Stimulated activated CD4-positive, alpha-beta T cell treated with anti-CD3 and anti-CD28 coated beads, Interleukin-12 subunit alpha, Interleukin-12 subunit beta, amount 100 ng/mL, for 4 hours (primary cell): ENCODE results near the gene ILF2.
"Not testable (repeated sequence)": the region's sequence is repeated elsewhere in the genome, so short reads cannot be mapped to it uniquely, and the experiment has no call there.

Experiments
- DNase-seq: peaks from one replicate; pipeline ENCODE4 v3.0.0-alpha.2; 2020

The ILF2 gene

GRCh38 chr1:153679337-153680119, 8.7 kb upstream of the ILF2 start:
- peak; percentile 23 for DNase-seq

DNA sequence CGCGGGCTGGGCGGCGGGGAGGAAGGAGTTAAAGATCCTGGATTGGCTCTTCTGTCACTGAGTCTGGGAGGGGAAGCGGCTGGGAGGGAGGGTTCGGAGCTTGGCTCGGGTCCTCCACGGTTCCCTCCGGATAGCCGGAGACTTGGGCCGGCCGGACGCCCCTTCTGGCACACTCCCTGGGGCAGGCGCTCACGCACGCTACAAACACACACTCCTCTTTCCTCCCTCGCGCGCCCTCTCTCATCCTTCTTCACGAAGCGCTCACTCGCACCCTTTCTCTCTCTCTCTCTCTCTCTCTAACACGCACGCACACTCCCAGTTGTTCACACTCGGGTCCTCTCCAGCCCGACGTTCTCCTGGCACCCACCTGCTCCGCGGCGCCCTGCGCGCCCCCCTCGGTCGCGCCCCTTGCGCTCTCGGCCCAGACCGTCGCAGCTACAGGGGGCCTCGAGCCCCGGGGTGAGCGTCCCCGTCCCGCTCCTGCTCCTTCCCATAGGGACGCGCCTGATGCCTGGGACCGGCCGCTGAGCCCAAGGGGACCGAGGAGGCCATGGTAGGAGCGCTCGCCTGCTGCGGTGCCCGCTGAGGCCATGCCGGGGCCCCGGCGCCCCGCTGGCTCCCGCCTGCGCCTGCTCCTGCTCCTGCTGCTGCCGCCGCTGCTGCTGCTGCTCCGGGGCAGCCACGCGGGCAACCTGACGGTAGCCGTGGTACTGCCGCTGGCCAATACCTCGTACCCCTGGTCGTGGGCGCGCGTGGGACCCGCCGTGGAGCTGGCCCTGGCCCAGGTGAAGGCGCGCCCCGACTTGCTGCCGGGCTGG, 7.9 kb upstream of the ILF2 start, which contains the start of gene NPR1:
Gene NPR1, plus strand, starts transcription at position 170 of the 818 bp plus-strand sequence. Its CDS starts 421 bp downstream, at position 591.
- peak; percentile 29 for DNase-seq

- DNase-seq: peak; percentile 37
Measured at GRCh38 chr1:153677718-153678518, 7.1 kb upstream of the ILF2 start.

DNA sequence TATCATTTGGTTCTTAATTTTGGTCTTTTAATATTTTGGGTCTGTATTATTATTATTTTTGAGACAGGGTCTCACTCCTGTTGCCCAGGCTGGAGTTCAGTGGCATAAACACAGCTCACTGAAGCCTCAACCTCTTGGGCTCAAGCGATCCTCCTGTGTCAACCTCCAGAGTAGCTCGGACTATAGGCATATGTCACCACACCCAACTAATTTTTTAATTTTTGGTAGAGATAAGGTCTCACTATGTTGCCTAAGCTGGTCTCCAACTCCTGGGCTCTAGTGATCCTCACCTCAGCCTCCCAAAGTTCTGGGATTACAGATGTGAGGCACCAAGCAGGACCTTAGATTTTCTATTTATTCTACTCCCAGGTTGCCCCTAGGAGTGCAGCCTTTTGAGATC, 2.7 kb upstream of the ILF2 start:
- no peak for DNase-seq

DNA sequence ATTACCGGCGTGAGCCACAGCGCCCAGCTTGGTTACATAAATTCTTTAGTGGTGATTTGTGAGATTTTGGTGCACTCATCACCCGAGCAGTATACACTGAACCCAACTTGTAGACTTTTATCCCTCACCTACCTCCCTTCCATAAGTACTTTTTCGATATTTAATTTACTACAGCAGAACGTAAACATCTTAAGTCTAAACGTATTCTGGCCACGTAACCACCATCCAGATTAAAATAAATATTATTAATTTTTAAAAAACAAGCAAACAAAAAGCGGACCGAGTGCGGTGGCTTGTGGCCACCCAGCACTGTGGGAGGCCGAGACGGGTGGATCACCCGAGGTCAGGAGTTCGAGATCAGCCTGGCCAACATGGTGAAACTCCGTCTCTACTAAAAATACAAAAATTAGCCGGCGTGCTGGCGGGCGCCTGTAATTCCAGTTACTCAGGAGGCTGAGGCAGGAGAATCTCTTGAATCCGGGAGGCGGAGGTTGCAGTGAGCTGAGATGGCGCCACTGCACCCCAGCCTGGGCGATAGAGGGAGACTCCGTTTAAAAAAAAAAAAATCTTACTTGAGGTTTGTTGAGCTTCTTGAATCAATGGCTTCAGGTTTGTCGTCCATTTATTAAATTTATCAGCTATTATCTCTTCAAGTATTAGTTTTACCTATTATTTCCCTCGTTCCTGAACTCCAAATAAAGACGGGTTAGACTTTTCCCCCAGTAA, 998 bp upstream of the ILF2 start:
- peak; percentile 42 for DNase-seq

GRCh38 chr1:153670257-153670858, 435 bp downstream of the ILF2 start:
- DNase-seq: peak; percentile 28

GRCh38 chr1:153669606-153670005, 1.2 kb downstream of the ILF2 start:
- no peak for DNase-seq

GRCh38 chr1:153668672-153669071, 2.1 kb downstream of the ILF2 start:
- DNase-seq: not testable (repeated sequence)

DNA sequence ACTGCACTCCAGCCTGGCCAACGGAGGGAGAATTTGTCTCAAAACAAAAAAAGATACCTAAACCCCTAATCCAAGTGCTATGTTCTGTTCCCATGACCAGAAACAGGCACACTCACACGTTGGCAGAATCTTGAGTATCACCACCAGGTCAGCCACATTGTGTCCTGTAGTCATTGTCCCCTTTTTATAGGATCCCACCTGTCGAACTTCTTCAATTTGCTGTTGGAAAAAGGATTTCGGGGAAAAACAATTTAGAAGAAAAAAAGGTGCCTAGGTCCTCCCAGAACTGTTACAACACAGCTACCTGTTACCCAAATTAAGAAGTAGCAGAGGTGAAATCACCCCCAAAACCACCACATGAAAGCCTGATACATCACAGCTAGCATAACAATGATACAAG, 3.4 kb downstream of the ILF2 start:
- no peak for DNase-seq

DNA sequence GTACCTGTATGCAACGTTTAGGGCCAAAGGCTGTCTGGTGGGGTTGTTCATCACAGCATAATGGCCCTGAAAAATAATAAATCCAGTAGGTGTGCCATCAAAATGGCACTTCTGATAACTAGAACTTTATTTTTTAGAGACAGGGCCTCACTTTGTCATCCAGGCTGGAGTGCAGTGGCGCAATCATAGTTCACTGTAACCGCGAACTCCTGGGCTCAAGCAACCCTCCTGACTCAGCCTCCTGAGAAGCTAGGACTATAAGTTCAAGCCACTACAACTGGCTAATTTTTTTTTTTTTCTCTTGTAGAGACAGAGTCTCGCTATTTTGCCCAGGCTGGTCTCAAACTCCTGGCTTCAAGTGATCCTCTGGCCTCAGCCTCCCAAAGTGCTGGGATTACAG, 7.6 kb downstream of the ILF2 start:
- no peak for DNase-seq

GRCh38 chr1:153662269-153662668, 8.5 kb downstream of the ILF2 start:
- DNase-seq: no peak

GRCh38 chr1:153661111-153661708, 9.6 kb downstream of the ILF2 start:
- no peak for DNase-seq

GRCh38 chr1:153659656-153660055, 11.1 kb downstream of the ILF2 start:
- DNase-seq: no peak

- no peak for DNase-seq
Measured at GRCh38 chr1:153659175-153659534, 11.6 kb downstream of the ILF2 start.

DNA sequence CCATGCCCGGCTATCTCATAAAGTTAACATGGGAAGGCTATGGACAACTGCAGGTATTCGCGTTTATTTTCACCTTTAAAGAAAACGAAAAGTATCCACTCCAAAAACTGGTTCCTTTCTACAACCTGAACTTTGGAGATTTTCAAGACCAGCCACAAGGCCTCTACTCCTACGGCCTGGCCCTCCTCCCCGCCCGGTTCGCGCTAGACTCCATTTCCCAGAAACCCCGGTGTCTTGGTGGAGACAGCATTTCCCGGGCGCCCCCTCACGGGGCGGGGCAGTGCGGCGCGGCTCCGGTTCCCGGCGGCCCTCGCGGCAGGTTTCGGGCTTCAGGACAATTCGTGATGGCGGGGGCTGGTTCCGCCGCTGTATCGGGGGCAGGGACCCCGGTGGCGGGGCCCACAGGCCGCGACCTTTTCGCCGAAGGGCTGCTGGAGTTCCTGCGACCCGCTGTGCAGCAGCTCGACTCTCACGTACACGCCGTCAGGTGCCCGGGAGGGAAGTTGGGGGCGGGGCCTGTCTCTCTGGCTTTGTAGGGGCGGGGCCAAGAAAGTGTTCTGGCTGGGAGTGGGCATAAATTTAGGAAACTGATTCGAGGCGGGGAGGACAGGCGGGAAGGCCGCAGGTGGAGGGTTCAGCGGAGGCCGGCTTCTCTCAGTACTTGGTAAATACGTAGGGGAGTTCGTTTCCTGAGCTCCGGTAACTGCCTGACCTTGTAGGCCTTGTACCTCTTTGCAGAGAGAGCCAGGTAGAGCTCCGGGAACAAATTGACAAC, 12.2 kb downstream of the ILF2 start, which contains the start of gene SNAPIN:
Gene SNAPIN, plus strand, starts transcription at position 304 of the 775 bp plus-strand sequence. Its CDS starts 41 bp downstream, at position 345.
- DNase-seq: peak; percentile 86

DNA sequence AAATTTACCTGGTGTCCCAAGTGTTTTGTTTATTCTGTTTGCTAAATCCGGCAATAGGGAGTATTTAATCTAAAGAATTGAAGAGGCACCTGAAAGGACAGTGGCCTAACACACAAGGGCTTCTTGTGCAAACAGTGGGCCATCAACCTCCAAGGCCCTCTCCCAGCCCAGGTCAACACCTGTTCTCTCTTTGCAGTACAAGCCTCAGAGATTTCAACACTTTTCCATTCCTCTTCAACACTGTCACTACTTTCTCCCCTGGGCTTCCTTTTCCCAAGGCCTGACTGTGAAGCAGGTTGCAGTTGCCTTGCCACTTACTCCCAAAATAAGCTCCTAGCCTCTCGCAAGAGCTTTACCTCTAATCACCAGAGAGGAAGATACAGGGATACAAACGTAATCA, 15.5 kb downstream of the ILF2 start:
- no peak for DNase-seq

DNA sequence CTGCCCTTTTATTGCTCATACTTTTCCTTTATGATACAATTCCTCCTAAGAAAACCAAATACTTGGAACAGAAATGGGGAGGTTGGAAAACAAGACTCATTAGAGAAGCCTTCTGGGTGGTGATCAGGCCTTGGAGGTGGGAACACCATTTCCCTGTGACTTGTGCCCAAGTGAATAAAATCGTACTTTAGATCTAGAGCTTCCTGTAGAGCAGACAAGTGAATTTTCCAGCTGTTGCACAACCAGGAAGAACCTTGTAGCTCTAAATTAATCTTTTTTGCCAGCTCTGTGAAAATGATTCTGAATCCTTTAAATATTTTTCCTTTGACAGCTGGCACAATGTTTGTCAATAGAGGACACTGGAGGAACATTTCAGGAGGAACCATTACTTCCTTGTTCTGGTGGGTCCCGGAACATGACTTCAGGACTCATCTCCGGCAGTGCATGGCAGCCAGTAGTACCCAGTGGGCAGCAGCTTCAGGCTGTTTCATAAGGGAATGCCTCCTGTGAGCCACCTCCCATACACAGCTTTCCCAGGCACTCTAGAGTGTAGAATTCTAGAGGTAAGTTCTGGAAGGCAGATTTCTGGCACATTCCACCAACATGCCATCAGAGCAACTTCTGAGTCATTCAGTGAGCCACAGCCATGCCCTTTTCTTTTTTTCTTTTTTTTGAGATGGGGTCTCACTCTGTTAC, 17.8 kb downstream of the ILF2 start:
- DNase-seq: no peak

DNA sequence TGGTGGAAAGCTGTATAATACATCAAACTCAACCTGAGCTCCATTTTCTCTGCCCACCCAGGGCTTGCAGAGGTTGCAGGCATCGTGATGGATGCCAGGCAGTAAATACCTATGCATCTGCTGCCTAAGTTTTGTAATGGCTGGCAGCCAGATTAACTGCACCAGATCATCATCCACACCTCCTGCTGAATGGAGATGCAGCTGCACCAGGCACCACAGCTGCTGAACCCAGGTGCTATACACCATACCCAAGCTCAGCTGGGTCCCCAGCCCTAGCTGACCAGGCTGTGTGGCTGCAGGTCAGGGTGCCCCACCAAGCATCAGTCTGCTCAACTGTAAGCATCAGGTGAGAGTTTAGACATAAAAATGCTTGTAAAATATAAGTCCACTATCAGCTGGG, 19.0 kb downstream of the ILF2 start:
- DNase-seq: no peak

GRCh38 chr1:153649863-153650235, 20.9 kb downstream of the ILF2 start:
- no peak for DNase-seq
